ENCODE measurements around the gene GAR1.

DNA sequence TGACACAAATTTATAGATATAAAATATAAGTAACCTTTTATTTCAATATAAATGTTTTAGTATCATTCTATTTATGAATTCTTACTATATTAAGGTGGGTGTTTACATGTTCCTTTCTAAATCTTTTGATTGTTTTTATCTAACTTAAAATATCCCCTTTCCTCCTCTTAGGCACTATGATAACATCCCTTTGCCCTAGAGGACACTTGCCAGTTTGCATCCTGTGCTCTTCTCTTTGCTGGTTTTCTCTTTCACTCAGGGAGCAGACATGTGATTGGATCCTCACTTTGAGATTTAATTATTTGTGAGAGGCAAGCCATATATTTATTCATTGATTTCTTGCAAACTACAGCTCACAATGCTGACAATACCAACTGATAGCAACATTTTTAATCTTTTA lies 48.6 kb downstream of the GAR1 start:
- no peak for TF ChIP-seq EZH2phosphoT487 (IDR thresholded peaks at IDR 0.05; ENCODE audit: low read depth)
- TF ChIP-seq, protein P1, sequence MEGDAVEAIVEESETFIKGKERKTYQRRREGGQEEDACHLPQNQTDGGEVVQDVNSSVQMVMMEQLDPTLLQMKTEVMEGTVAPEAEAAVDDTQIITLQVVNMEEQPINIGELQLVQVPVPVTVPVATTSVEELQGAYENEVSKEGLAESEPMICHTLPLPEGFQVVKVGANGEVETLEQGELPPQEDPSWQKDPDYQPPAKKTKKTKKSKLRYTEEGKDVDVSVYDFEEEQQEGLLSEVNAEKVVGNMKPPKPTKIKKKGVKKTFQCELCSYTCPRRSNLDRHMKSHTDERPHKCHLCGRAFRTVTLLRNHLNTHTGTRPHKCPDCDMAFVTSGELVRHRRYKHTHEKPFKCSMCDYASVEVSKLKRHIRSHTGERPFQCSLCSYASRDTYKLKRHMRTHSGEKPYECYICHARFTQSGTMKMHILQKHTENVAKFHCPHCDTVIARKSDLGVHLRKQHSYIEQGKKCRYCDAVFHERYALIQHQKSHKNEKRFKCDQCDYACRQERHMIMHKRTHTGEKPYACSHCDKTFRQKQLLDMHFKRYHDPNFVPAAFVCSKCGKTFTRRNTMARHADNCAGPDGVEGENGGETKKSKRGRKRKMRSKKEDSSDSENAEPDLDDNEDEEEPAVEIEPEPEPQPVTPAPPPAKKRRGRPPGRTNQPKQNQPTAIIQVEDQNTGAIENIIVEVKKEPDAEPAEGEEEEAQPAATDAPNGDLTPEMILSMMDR (IDR thresholded peaks at IDR 0.05; ENCODE audit: low read depth, low read length) = no peak

Measured in OCI-LY3 (cell line).